HL-60/S4 treated with phorbol 12-myristate 13-acetate at 8.2 ng/mL for 4 days and 3 days (cell line): ENCODE data around the gene IRF2BP1.
"Not testable (repeated sequence)": the region's sequence is repeated elsewhere in the genome, so short reads cannot be mapped to it uniquely, and the experiment has no call there.

Experiments used
- in situ Hi-C: fragments of 300-500 bp; cut with MboI; formaldehyde crosslinking; loops from 2 replicates; pipeline ENCODE4 v1.15.0; 2022; ENCODE audit warnings: low sequenced_read_pairs

Gene IRF2BP1

GRCh38 chr19:45902651-45903625 is 17.0 kb upstream of the IRF2BP1 start:
- in situ Hi-C loops = no loop called here

GRCh38 chr19:45901912-45902650 is 16.1 kb upstream of the IRF2BP1 start, which contains the start of gene MYPOP:
TSS of gene MYPOP (minus strand) at chr19:45902613. CDS start at chr19:45901773, 840 bp downstream.
- in situ Hi-C loops = no loop called here

GRCh38 chr19:45901432-45901911 is 15.5 kb upstream of the IRF2BP1 start:
- in situ Hi-C loops = no loop called here

- in situ Hi-C loops = no loop called here
Observed at GRCh38 chr19:45900738-45901431, 14.9 kb upstream of the IRF2BP1 start.

GRCh38 chr19:45899919-45900589 is 14.1 kb upstream of the IRF2BP1 start:
- in situ Hi-C loops = no loop called here

- in situ Hi-C loops = no loop called here
Observed at GRCh38 chr19:45899253-45899652, 13.3 kb upstream of the IRF2BP1 start.

GRCh38 chr19:45897261-45897812 is 11.4 kb upstream of the IRF2BP1 start:
- in situ Hi-C loops = no loop called here

GRCh38 chr19:45895983-45896599 is 10.2 kb upstream of the IRF2BP1 start:
- in situ Hi-C loops = not testable (repeated sequence)

GRCh38 chr19:45895519-45895972 is 9.6 kb upstream of the IRF2BP1 start:
- in situ Hi-C loops = no loop called here

- in situ Hi-C loops = no loop called here
Observed at GRCh38 chr19:45890877-45891276, 4.9 kb upstream of the IRF2BP1 start.

- in situ Hi-C loops = no loop called here
Observed at GRCh38 chr19:45889210-45889885, 3.4 kb upstream of the IRF2BP1 start.

GRCh38 chr19:45887200-45887710 is 1.3 kb upstream of the IRF2BP1 start:
- in situ Hi-C loops = no loop called here

GRCh38 chr19:45886427-45887199 is 672 bp upstream of the IRF2BP1 start:
- in situ Hi-C loops = no loop called here

- in situ Hi-C loops = no loop called here
Observed at GRCh38 chr19:45884682-45885555, 1.0 kb downstream of the IRF2BP1 start.

- in situ Hi-C loops = no loop called here
Observed at GRCh38 chr19:45883881-45884681, 1.9 kb downstream of the IRF2BP1 start.

- in situ Hi-C loops = no loop called here
Observed at GRCh38 chr19:45883586-45883880, 2.4 kb downstream of the IRF2BP1 start.
